HG02623 (cell line): ENCODE results near the gene DGCR6L.
"Not testable (repeated sequence)": the region's sequence is repeated elsewhere in the genome, so short reads cannot be mapped to it uniquely, and the experiment has no call there.

ENCODE experiments used
- ATAC-seq: cut with Tn5 transposase; IDR thresholded peaks from one replicate; pipeline ENCODE4 v1.9.1; 2021; ENCODE audit warnings: moderate library complexity; ENCODE audit not compliant: unreplicated experiment

Gene DGCR6L

GRCh38 chr22:20319745-20320658, at the start of gene DGCR6L:
TSS of gene DGCR6L (minus strand) at chr22:20320060. CDS start at chr22:20319988, 72 bp downstream.
- ATAC-seq: peak; percentile 56

- not testable (repeated sequence) for ATAC-seq
Measured at GRCh38 chr22:20368875-20369274, 49.0 kb upstream of the DGCR6L start.

- not testable (repeated sequence) for ATAC-seq
Measured at GRCh38 chr22:20366841-20367240, 47.0 kb upstream of the DGCR6L start.

GRCh38 chr22:20364335-20365260, 44.7 kb upstream of the DGCR6L start:
- ATAC-seq: not testable (repeated sequence)

GRCh38 chr22:20362403-20362802, 42.5 kb upstream of the DGCR6L start:
- ATAC-seq: not testable (repeated sequence)

GRCh38 chr22:20361752-20362229, 41.9 kb upstream of the DGCR6L start:
- not testable (repeated sequence) for ATAC-seq

- ATAC-seq: not testable (repeated sequence)
Measured at GRCh38 chr22:20360866-20361751, 41.2 kb upstream of the DGCR6L start.

- not testable (repeated sequence) for ATAC-seq
Measured at GRCh38 chr22:20360261-20360660, 40.4 kb upstream of the DGCR6L start.

GRCh38 chr22:20358503-20359239, 38.8 kb upstream of the DGCR6L start:
- not testable (repeated sequence) for ATAC-seq

GRCh38 chr22:20357967-20358366, 38.1 kb upstream of the DGCR6L start:
- not testable (repeated sequence) for ATAC-seq

- ATAC-seq: not testable (repeated sequence)
Measured at GRCh38 chr22:20356906-20357305, 37.0 kb upstream of the DGCR6L start.

- not testable (repeated sequence) for ATAC-seq
Measured at GRCh38 chr22:20355939-20356636, 36.2 kb upstream of the DGCR6L start.

- ATAC-seq: no peak
Measured at GRCh38 chr22:20354238-20354975, 34.5 kb upstream of the DGCR6L start.

GRCh38 chr22:20352536-20352935, 32.7 kb upstream of the DGCR6L start:
- ATAC-seq: not testable (repeated sequence)

- ATAC-seq: not testable (repeated sequence)
Measured at GRCh38 chr22:20346553-20346952, 26.7 kb upstream of the DGCR6L start.

GRCh38 chr22:20338291-20338690, 18.4 kb upstream of the DGCR6L start:
- ATAC-seq: not testable (repeated sequence)

GRCh38 chr22:20337807-20338206, 17.9 kb upstream of the DGCR6L start:
- ATAC-seq: not testable (repeated sequence)

GRCh38 chr22:20336561-20336960, 16.7 kb upstream of the DGCR6L start:
- not testable (repeated sequence) for ATAC-seq
